Hippocampal formation (tissue), 2 donors: ENCODE measurements around the gene GTF2E1.
A peak's percentile ranks its signal among the peaks of the same experiment; 100 is the strongest.
"Not testable (repeated sequence)": the region's sequence is repeated elsewhere in the genome, so short reads cannot be mapped to it uniquely, and the experiment has no call there.

Experiments used
- DNase-seq, 2 donors: peaks; one replicate each; lab custom pipeline; 2025; lab: John Stamatoyannopoulos, UW

GTF2E1 gene

DNA sequence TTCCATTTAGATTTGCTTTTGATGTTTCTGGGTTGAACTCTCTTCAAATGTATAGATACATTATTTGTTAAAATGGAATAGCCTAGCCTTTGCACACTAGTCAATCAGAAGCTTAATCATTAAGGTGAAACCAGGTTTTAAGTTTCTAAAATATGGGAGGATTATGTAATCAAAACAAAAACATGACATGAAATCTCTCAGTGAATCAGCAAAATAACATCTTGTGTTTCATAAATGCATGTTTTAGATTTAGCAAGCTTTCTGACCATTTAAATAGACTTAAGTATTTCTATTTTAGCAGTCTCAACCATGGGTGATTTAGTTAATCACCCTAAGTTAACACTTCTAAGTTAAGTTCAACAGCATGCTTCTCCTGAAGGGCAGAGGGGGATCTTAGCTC, 11.3 kb downstream of the GTF2E1 start:
- no peak for DNase-seq

DNA sequence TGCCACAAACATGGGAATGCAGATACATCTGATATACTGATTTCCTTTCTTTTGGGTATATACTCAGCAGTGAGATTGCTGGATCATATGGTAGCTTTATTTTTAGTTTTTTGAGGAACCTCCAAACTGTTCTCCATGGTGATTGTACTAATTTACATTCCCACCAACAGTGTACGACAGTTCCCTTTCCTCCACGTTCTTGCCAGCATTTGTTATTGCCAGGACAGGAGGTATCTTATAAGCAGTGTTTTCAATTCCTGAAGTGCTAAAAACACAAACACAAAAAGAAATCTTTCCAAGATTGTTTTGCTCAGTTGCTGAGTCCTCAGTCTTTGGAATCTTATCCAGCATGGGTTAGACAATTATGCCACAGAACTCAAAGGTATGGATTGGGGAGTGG, 13.5 kb downstream of the GTF2E1 start:
- no peak for DNase-seq

DNA sequence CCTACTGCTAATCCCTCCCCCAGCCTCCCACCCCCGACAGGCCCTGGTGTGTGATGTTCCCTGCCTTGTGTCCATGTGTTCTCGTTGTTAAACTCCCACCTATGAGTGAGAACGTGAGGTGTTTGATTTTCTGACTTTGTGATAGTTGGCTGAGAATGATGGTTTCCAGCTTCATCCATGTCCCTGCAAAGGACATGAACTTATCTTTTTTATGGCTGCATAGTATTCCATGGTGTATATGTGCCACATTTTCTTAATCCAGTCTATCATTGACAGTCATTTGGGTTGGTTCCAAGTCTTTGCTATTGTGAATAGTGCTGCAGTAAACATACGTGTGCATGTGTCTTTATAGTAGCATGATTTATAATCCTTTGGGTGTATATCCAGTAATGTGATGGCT, 16.0 kb downstream of the GTF2E1 start:
- not testable (repeated sequence) for DNase-seq

DNA sequence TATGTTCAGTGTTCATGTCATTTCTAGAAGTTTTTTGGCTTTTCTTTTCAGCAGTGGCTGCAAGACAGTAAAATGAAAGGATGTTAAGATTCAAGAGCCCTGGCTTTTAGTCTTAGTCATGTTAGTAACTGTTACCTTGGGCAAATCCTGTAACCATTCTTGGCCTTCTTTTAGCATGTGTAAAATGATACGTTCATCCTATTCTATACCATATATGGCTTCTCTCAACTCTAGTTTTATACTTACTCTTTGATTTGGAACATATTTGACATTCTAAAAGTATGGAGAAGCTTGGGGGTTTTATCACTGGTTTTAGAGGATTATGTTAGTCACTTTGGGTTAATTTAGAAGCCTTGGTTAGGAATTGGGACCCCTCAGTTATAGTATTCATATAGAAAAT, 20.1 kb downstream of the GTF2E1 start:
- DNase-seq: no peak

DNA sequence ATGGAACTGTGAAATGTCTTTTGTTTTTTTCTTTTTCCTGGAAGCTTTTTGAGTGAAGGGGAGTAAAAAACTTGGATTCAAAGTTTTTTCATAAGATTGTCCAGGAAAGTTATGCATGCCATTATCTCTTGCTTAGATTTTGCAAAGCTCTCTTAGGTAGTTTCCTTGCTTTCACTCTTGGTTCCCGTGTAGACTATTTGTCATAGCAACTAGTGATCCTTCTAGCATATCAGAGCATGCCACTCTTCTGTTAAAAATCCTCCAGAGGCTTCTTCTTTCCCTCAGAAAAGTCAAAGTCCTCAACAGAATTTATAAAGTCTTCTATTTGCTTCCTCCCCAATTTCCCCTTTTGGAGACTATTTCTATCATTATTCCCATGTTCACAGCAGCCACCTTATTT, 21.1 kb downstream of the GTF2E1 start:
- DNase-seq: no peak

DNA sequence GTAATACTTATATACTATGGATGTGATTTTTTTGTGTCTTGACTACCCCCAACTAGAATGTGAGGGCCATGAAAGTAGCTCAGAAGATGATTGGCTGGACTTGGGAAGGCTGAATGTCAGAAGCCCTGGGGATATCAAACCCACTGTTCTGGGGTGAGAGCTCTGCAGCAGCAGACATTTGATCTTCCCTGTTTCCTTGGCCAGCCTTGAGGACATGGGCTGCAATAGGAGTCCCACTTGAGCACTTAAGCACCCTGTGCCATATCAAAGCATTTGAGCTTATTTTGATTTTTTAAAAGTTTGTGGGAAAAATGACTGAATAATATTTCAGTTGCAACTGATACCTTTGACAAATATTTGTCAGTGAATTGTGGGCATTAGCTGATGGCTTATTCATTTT, 21.7 kb downstream of the GTF2E1 start:
- DNase-seq: no peak

DNA sequence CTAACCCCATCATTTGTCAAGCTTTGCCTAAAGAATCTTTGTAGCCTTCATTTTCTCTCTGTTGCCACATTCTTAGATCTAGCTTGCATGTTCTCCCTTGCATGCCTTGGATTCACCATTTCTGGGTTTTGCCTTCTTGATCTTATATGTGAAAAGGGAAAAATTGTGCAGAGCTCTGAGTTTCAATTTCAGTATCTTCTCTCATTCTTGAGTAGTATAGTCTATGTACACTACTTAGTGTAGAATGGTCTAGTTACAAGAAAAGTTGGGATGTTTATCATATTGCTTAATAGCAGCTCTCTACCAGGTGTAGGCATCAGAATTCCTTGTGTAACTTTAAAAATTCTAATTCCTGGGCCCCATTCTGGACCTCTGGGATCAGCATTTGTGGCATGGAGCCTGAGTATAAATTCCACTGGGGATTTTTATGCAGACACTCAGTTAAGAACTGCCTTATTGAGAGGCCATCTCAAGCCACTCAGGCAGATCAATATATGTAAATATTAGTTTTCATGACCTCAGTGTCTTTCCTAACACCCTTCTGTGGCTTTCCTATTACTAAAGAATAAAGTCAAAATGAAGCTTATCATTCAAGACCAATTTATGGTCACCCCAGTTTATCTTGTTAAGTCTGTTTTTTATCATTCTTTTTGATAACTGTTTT, 23.4 kb downstream of the GTF2E1 start:
- DNase-seq: no peak

DNA sequence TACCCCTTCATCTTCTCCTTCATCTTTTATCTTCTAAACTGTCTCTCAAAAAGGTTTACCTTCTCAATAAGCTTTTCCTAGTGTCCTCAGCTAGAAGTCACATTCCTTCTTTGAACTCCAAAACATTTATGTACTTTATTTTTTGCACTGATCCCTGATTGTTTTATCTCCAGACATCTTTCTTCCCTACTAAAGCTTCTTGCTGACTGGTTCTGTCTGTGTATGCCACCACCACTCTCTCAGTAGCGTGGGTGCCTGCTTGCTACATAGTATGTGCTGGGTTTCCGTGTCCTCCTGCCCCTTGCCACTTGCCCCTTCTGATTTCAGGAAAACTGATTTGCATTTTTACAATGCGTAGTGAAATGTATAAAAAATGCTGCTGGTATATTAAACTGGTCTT, 24.0 kb downstream of the GTF2E1 start:
- DNase-seq: no peak

DNA sequence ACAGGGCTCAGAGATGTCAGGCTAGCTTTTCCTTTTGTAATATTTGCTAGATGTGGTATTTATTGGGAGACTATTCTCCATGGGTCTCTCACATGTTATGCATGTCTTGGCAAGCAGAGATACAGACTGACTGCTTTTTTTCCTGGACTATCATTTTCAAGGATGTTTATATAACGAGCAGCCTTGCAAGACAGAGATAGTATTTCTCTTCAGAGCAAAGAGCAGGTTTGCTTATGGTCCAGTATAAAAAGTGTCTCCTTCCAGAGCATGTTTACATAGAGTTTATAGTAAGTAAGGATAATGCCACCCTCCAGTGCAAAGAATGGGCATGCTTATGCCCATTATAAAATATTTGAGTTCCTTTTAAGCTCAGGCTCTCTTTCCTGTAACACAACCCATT, 24.6 kb downstream of the GTF2E1 start:
- DNase-seq: no peak

DNA sequence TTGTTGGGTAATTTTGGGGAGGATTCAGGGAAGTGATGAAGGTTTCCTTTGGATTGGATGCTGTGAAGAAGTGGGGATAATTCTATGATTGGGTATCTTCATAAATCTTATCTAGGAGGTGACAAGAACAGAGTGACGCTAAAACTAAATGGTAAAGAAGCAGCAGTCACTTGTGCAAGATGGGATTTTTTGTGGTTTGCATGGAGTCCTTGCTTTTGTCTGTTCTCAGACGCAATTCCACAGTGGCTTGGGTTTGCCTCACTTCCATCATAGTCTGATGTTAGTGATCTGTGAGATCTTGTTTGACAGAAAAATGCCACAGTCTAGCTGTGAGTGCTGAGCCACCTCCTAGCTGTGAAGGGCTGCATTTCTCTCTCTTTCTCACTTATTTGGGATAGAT, 26.9 kb downstream of the GTF2E1 start:
- DNase-seq: no peak

DNA sequence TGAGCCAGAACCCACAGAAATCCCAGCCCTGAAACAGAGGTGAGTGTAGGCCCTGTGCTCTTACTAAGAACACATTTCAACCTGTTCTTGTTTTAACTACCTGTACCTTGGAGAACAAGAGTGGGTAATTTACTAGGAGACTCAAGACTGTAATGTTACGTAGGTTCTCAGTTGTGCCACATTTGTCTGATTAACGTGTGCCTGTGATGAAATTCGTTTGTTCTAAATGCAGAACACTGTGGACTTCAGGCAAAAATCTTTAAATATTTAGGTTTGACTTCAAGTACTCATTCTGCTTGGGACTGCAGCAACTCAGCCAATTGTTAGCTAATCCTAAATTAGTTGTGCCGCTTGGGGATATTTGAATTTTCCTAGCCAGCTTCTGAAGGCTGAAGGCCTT, 28.3 kb downstream of the GTF2E1 start:
- no peak for DNase-seq

DNA sequence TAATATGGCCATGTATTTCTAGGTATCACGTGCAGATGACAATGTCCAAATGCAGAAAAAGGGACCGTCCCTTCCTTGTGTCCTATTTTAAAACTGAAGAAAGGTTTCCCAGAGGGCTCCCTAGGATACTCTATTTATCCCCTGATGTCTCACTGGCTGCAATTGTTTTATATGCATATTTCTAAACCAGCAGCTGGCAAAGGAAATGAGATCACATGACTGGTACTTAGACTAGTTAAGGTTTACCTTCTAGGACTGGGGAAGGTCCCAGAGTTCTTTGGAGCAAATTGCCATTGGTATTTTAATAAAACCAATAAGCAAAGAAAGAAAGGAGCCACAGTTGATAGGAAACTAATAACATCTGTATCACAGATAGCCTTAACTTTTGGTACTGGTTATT, 29.5 kb downstream of the GTF2E1 start:
- DNase-seq: no peak

DNA sequence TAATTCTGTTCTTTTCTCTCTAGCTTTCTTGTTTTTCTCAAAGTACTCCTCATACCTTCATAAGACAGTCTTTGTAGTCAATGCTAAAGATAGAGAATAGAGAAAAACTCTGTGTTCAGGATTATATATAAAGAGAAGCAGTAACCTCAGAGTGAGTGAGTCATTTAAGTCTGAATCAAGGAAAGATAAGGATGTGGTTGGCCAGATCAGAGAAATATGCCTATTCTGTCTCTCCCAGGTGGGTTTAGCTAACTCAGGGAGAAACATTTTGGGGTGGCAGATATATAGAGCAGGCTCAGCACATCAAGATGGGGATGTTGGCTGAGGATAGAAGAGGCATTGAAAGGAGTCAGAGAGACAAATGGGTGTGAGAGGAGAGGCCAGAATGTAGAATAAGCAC, 31.4 kb downstream of the GTF2E1 start:
- DNase-seq: no peak

DNA sequence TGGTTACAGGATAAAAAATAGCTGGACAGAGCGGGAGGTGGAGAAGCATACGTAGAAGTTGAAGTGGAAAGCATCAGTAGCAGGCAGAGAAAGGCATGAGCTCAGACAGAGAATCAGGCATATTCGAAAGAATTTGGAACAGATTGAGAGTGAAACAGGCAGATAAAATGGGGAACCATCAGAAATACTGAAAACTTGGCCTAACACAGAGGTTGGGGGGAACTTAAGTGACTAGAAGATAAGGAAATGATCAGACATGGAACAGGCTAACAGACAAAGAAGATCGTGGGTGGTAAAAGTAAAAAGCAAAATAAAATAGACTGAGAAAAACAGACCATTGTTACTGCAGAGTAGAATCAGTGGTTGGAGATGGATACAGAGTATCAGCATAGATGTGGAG, 32.9 kb downstream of the GTF2E1 start:
- no peak for DNase-seq

DNA sequence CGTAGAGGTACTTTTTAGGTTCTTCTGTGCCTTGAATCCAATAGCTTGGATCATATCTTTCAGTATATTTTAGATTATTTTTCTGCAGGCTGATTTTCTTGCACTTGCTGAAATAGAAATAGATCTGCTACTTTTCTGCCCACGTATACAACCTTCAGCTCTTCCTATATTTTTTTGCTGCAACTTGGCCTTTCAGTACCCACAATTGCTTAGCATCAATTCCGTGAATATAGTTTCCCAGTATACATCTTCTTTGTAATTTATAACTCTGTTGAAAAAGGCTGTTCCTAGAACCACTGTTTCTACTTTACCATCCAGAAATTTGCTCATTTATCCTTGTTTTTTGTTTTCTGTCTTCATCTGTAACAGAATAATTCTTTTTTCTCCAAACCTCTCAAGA, 36.2 kb downstream of the GTF2E1 start:
- no peak for DNase-seq

DNA sequence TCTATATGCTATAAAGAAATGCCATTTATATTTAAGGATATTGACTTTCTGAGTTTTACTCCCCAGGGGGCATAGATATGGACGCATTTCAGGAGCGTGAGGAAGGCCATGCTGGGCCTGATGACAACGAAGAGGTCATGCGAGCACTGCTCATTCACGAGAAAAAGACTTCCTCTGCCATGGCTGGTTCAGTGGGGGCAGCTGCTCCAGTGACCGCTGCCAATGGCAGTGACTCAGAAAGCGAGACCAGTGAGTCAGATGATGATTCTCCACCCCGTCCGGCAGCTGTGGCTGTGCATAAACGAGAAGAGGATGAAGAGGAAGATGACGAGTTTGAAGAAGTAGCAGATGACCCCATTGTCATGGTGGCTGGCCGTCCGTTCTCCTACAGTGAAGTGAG, 38.4 kb downstream of the GTF2E1 start:
- DNase-seq: no peak

DNA sequence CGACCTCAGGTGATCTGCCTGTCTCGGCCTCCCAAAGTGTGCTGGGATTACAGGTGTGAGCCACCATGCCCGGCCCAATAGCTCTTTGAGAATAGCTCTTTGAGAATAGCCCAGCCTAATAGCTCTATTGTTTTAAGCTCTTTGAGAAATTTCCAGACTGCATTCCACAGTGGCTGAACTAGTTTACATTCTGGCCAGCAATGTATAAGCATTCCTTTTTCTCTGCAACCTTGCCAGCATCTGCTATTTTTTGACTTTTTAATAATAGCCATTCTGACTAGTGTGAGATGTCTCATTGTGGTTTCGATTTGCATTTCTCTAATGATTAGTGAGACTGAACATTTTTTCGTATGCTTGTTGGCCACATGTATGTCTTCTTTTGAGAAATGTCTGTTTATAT, 43.3 kb downstream of the GTF2E1 start:
- DNase-seq: not testable (repeated sequence)

DNA sequence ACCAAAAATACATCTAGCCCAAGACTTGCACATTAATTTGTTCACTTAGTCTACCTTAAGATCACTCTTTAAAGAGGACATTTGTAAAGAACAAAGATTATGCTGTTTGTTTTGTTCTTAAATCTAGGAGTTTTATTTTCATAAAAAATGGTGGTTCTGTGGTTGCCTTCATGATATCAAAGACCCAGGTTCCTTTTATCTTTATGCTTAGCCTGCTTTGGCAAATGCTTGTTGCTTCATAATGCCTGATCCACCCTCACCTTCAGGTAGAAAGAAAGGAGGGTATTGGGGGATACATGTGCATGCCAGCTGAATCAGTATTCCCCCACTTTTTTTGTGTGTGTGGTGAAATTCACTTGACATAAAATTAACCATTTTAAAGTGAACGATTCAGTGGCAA, 48.5 kb downstream of the GTF2E1 start:
- DNase-seq: no peak

DNA sequence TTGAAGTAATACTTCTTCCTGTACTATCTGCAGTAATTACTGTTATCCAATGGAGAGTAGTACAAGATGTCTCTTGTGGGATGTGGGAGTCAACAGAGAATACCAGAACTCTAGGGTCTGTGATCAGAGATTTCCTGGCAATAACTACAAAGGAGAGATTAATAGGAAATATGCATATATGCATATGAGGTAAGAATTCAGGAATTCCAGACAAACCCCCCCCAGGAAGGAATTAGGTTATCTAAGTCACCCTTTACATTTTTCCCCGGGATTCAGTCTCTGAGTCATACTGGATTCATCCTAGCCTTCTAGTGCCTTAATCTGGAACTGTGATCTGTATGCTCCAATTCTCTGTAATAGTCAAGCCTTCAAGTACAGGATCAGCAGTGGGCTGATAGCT, 49.4 kb downstream of the GTF2E1 start:
- no peak for DNase-seq

DNA sequence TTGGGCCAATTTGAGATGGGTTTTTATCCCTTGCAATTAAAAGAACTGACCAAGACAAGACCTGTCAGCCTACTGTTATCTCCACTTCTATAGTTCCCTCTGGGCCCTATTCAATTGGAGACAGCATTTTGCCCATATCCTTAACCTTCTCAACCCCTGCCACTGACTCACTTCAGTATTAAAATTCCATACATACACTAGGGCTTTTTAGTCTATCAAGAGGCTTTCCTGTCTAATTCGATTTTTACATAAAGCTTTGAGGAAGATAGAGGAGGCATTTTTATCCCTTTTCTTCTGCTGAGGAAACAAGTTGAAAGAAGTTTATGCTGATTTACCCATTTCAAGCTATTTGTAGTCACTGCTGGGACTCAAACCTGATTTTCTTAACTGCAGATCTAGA, 51.1 kb downstream of the GTF2E1 start:
- DNase-seq: no peak

DNA sequence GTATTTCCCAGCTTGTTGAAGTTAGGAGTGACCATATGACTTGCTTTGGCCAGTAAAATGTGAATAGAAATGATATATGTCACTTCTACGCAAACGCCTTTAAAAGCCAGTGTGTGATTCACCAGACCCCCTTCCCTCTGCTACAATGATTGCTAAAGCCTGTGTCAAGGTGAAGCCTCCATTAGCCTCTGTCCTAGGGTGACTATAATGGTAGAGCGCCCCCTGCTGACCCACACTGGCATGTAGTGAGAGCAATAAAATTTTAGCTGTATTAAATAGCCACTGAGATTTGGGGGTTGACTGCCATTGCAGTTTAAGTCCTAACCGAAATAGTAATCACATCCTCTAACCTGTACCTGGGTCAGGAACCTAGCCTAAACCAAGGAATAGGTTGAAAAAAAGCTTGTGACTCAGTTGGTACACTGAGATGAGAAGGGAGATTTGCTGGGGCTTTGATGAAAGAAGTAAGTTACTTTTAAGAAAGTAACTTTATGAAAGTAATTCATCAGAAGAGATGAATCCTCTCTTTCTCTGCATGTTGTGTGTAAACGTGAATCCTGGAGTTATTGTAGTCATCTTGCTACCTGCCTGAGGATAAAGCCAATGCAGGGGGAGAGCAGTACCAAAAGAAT, 52.6 kb downstream of the GTF2E1 start:
- DNase-seq: peak; percentile 34 to 62

DNA sequence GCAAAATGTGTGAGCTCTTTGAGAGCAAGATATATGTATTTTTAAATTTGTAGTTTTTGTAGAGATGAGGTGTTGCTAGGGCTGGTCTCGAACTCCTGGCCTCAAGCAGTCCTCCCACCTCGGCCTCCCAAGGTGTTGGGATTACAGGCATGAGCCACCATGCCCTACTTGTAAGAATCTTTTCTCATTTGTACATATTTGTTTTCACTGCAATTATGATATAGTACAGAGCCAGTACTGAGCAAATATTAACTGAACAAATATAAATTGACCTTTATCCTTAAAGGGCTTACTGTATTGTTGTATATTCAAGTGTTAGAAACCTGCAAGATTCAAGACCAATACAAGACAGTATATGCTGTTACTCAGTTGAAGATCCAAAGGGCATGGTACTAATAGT, 53.4 kb downstream of the GTF2E1 start:
- no peak for DNase-seq

DNA sequence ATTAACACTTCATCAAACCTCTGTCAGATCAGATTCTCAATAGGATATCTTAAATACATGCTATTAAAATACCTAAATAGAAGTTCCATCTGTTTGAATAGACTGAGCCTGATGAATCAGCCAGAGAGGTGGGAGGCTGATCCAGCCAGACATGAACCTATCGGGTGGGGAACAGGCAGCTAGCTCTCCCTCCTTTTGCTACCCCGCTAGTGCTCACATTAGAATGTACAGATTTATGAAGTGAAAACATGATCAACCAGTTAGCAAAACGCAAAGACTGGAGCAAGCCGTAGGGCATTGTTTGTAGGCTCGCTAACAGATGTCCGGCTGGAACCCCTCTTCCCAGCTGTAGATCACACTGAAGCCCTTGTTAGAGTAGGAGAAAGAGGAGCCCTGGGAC, 54.4 kb downstream of the GTF2E1 start:
- peak in 1 of 2 donors; percentile 12 for DNase-seq

DNA sequence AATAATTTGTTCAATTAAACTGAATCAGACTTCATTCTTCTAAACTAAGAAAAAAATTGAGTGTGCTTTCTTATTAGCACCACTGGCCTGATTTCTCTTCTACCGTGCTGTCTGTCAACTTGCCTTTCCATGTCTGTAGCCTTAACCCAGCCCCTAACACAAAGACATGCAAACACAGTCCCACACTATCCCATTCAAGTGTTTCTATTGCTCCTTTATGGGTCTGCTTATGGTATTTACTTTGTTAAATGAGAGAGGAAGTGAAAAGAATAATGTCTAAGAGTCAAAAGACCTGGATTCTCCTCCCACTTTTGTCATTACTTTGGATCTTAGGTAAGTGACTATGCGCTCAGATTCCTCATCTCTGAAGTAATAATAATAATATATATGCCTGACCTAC, 55.3 kb downstream of the GTF2E1 start:
- no peak for DNase-seq
